HG02884 (cell line): ENCODE measurements around the gene IQSEC1.

Experiments used
- ATAC-seq: cut with Tn5 transposase; IDR thresholded peaks from one replicate; pipeline ENCODE4 v1.9.1; 2021; ENCODE audit warnings: mild to moderate bottlenecking, moderate library complexity; ENCODE audit not compliant: unreplicated experiment

IQSEC1 gene

GRCh38 chr3:12898965-12899755, 174.1 kb downstream of the IQSEC1 start:
- ATAC-seq: no peak

GRCh38 chr3:12898290-12898964, 174.8 kb downstream of the IQSEC1 start:
- ATAC-seq: no peak

GRCh38 chr3:12897381-12898289, 175.6 kb downstream of the IQSEC1 start:
- ATAC-seq: no peak

GRCh38 chr3:12896063-12896985, 176.9 kb downstream of the IQSEC1 start:
- ATAC-seq: no peak

GRCh38 chr3:12895391-12896062, 177.7 kb downstream of the IQSEC1 start:
- no peak for ATAC-seq

GRCh38 chr3:12894629-12895028, 178.6 kb downstream of the IQSEC1 start:
- ATAC-seq: no peak

- ATAC-seq: no peak
Measured at GRCh38 chr3:12893852-12894251, 179.4 kb downstream of the IQSEC1 start.

GRCh38 chr3:12893247-12893646, 180.0 kb downstream of the IQSEC1 start:
- no peak for ATAC-seq

GRCh38 chr3:12892840-12893189, 180.4 kb downstream of the IQSEC1 start:
- ATAC-seq: no peak

GRCh38 chr3:12891985-12892839, 181.0 kb downstream of the IQSEC1 start:
- no peak for ATAC-seq

GRCh38 chr3:12891391-12891984, 181.7 kb downstream of the IQSEC1 start:
- ATAC-seq: no peak

- no peak for ATAC-seq
Measured at GRCh38 chr3:12890610-12891390, 182.4 kb downstream of the IQSEC1 start.

GRCh38 chr3:12886736-12887135, 186.5 kb downstream of the IQSEC1 start:
- ATAC-seq: no peak

- ATAC-seq: no peak
Measured at GRCh38 chr3:12886106-12886679, 187.0 kb downstream of the IQSEC1 start.

GRCh38 chr3:12885583-12885930, 187.7 kb downstream of the IQSEC1 start:
- no peak for ATAC-seq

- ATAC-seq: no peak
Measured at GRCh38 chr3:12884790-12885582, 188.2 kb downstream of the IQSEC1 start.
